NCI-H446 (cell line): Measurements from ENCODE around the gene EVX2.

Source experiments
- DNase-seq, 2 experiments: peaks; one replicate each; lab custom pipeline; 2025; lab: John Stamatoyannopoulos, UW

The EVX2 gene

GRCh38 chr2:176122052-176122682 is 38.4 kb upstream of the EVX2 start:
- DNase-seq = peak in 1 of 2 experiments; percentile 58

- no peak for DNase-seq
Measured at GRCh38 chr2:176121190-176122051, 37.7 kb upstream of the EVX2 start.

- no peak for DNase-seq
Measured at GRCh38 chr2:176120364-176121189, 36.8 kb upstream of the EVX2 start.

- DNase-seq = peak in 1 of 2 experiments; percentile 15
Measured at GRCh38 chr2:176118601-176119339, 35.0 kb upstream of the EVX2 start.

GRCh38 chr2:176117823-176118371 is 34.1 kb upstream of the EVX2 start:
- DNase-seq = no peak

GRCh38 chr2:176117162-176117822 is 33.5 kb upstream of the EVX2 start:
- DNase-seq = no peak

GRCh38 chr2:176115883-176116813 is 32.4 kb upstream of the EVX2 start, which contains the start of gene HOXD10:
HOXD10 (plus strand) TSS chr2:176116778; CDS start chr2:176116834, 56 bp downstream.
- DNase-seq = no peak

GRCh38 chr2:176114930-176115625 is 31.3 kb upstream of the EVX2 start:
- no peak for DNase-seq

GRCh38 chr2:176114120-176114929 is 30.6 kb upstream of the EVX2 start:
- no peak for DNase-seq

- no peak for DNase-seq
Measured at GRCh38 chr2:176112375-176113302, 28.9 kb upstream of the EVX2 start.

GRCh38 chr2:176111846-176112374 is 28.1 kb upstream of the EVX2 start:
- DNase-seq = no peak

- peak in 1 of 2 experiments; percentile 62 for DNase-seq
Measured at GRCh38 chr2:176111309-176111663, 27.5 kb upstream of the EVX2 start.

- DNase-seq = no peak
Measured at GRCh38 chr2:176110415-176111308, 26.9 kb upstream of the EVX2 start.

- DNase-seq = no peak
Measured at GRCh38 chr2:176109946-176110345, 26.2 kb upstream of the EVX2 start.

GRCh38 chr2:176109192-176109901 is 25.6 kb upstream of the EVX2 start:
- DNase-seq = no peak
